Esophagus muscularis mucosa (tissue), 3 donors: ENCODE data around the gene SYNE4.

Source experiments
- EP300 ChIP-seq: sonication (generic); formaldehyde crosslinking; IDR thresholded peaks from one replicate; pipeline ENCODE4 v1.6.1; 2017; ENCODE audit warnings: antibody characterized with exemption
- POLR2AphosphoS5 ChIP-seq, 2 donors: sonication (generic); formaldehyde crosslinking; IDR thresholded peaks; one replicate each; pipeline ENCODE4 v1.6.1; 2017; ENCODE audit warnings: antibody characterized with exemption in 2 of 2

DNA sequence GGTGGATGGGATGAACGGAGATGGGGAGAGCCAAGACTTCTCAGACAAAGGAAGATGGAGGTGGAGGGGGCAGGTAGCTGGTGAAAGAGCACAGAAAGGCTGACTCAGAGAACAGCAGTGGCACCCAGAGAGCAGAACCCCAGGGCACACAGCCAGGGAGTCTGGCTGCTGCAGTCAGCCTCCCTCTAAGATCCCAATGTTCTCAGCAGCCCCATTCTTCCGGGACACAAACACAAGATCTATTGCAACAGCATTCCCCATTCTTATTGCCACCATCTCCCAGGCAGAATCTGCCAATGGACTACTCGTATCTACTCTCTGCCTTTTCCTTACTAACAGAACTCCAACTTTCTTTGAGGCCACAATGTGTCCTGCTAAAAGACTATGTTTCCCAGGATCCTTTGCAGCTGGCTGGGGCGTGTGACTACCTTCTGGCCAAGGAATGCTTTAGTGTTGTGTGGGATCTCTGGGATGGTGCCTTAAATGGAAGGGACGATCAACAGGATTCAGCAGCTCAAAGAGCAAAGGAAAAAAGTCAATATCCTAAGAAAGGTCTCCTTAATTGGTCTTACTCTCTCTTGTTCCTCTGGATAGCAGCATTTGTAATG, 37.9 kb upstream of the SYNE4 start:
- TF ChIP-seq POLR2AphosphoS5 (IDR thresholded peaks at IDR 0.05) = peak; percentile 37 to 42
- no peak for TF ChIP-seq EP300
